GM19463 (cell line): ENCODE results near the gene TNFSF13.

Experiments
- ATAC-seq: cut with Tn5 transposase; IDR thresholded peaks from one replicate; pipeline ENCODE4 v1.9.1; 2021; ENCODE audit warnings: mild to moderate bottlenecking, moderate library complexity; ENCODE audit not compliant: unreplicated experiment

TNFSF13 gene

GRCh38 chr17:7573324-7574080 lies 15.0 kb downstream of the TNFSF13 start:
- ATAC-seq = no peak

- ATAC-seq = no peak
Observed at GRCh38 chr17:7574176-7574953, 15.8 kb downstream of the TNFSF13 start.

- no peak for ATAC-seq
Observed at GRCh38 chr17:7575481-7575883, 16.9 kb downstream of the TNFSF13 start.

GRCh38 chr17:7575959-7576358 lies 17.4 kb downstream of the TNFSF13 start:
- no peak for ATAC-seq

- no peak for ATAC-seq
Observed at GRCh38 chr17:7576432-7576937, 17.9 kb downstream of the TNFSF13 start.

- ATAC-seq = no peak
Observed at GRCh38 chr17:7577327-7578199, 19.0 kb downstream of the TNFSF13 start.

GRCh38 chr17:7579001-7579833 lies 20.7 kb downstream of the TNFSF13 start, which contains the start of gene CD68:
TSS of gene CD68 (plus strand) at chr17:7579638. CDS start at chr17:7579678, 40 bp downstream.
- ATAC-seq = peak; percentile 59

GRCh38 chr17:7579834-7580603 lies 21.5 kb downstream of the TNFSF13 start:
- ATAC-seq = no peak

GRCh38 chr17:7580604-7581575 lies 22.3 kb downstream of the TNFSF13 start:
- no peak for ATAC-seq

- no peak for ATAC-seq
Observed at GRCh38 chr17:7582396-7583252, 24.1 kb downstream of the TNFSF13 start.

- ATAC-seq = peak; percentile 66
Observed at GRCh38 chr17:7583253-7584109, 24.9 kb downstream of the TNFSF13 start, which contains the start of gene MPDU1. TSS of gene MPDU1 (plus strand) at chr17:7583852. CDS start at chr17:7583863, 11 bp downstream.

- no peak for ATAC-seq
Observed at GRCh38 chr17:7586673-7587419, 28.3 kb downstream of the TNFSF13 start.

GRCh38 chr17:7587420-7588151 lies 29.0 kb downstream of the TNFSF13 start:
- no peak for ATAC-seq

GRCh38 chr17:7588553-7589203 lies 30.1 kb downstream of the TNFSF13 start:
- no peak for ATAC-seq
